Mesothelial cell of epicardium (in vitro differentiated cells): ENCODE data around the gene PTPRJ. TPM values are rescaled to one million over a fixed set of nuclear protein-coding genes. Genes with fewer than 3 reads are reported as not detected.

Experiments used
- DNase-seq, 2 experiments: peaks; one replicate each; pipeline ENCODE4 v3.0.0; 2021; ENCODE audit warnings: low spot score in 2 of 2; ENCODE audit not compliant: unreplicated experiment in 2 of 2
- H3K27ac Mint-ChIP-seq: 2 replicates; pipeline ENCODE4 v1.8.0; 2021; ENCODE audit warnings: mixed read lengths
- H3K27me3 Mint-ChIP-seq: 2 replicates; pipeline ENCODE4 v1.8.0; 2021; ENCODE audit warnings: low read depth, mixed read lengths
- H3K36me3 Mint-ChIP-seq: 2 replicates; pipeline ENCODE4 v1.8.0; 2021; ENCODE audit warnings: mixed read lengths
- H3K4me1 Mint-ChIP-seq: 2 replicates; pipeline ENCODE4 v1.8.0; 2021; ENCODE audit warnings: mixed read lengths
- H3K4me3 Mint-ChIP-seq: 2 replicates; pipeline ENCODE4 v1.8.0; 2021; ENCODE audit warnings: mild to moderate bottlenecking, moderate library complexity, mixed read lengths
- H3K9me3 Mint-ChIP-seq: 2 replicates; pipeline ENCODE4 v1.8.0; 2021; ENCODE audit warnings: mixed read lengths
- total RNA-seq: library from RNA; stranded (reverse); gene quantifications from 3 replicates; pipeline ENCODE4 v1.2.1, GENCODE V29; 2021
- TF ChIP-seq, protein P1 (sequence below): fragments of 200-600 bp; sonication (generic); IDR thresholded peaks from one replicate; pipeline ENCODE4 v1.5.0; 2021; ENCODE audit warnings: antibody characterized with exemption; ENCODE audit not compliant: unreplicated experiment

PTPRJ gene
- total RNA-seq, 1 donor from 2014 or later, result 26.2 TPM

DNA sequence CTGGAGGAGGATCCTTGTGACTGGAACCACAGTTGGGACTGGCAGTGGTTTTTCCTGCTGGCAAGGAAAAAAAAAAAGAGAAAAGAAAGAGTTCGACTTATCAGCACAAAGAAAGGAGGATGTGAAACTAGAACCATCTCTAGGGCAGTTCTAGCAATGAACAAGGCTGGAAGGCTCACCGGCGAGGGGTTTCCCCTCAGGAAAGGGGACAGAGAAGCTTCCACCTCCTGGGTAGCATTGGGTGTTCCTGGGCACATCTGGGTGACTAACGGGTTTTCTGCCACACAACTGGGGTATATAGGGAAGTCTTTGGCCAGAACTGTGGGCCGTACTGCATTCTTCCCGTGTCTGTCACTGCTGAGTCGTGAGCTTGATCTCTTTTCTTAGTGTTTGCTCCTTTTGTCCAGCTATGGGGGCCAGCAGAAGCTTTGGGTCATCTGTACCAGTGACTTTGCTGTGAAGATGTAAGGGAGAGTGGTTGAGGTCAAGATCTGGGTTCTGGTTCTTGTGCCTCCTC lies 126.9 kb downstream of the PTPRJ start:
- H3K9me3 Mint-ChIP-seq, result no peaks in the 10 kb centered on the region
- TF ChIP-seq, protein P1, sequence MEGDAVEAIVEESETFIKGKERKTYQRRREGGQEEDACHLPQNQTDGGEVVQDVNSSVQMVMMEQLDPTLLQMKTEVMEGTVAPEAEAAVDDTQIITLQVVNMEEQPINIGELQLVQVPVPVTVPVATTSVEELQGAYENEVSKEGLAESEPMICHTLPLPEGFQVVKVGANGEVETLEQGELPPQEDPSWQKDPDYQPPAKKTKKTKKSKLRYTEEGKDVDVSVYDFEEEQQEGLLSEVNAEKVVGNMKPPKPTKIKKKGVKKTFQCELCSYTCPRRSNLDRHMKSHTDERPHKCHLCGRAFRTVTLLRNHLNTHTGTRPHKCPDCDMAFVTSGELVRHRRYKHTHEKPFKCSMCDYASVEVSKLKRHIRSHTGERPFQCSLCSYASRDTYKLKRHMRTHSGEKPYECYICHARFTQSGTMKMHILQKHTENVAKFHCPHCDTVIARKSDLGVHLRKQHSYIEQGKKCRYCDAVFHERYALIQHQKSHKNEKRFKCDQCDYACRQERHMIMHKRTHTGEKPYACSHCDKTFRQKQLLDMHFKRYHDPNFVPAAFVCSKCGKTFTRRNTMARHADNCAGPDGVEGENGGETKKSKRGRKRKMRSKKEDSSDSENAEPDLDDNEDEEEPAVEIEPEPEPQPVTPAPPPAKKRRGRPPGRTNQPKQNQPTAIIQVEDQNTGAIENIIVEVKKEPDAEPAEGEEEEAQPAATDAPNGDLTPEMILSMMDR, result no peak
- H3K36me3 Mint-ChIP-seq, result no peaks in the 10 kb centered on the region
- H3K27me3 Mint-ChIP-seq, result peaks cover 28% of the 10 kb centered on the region
- peaks cover 22% of the 10 kb centered on the region for H3K4me1 Mint-ChIP-seq
- DNase-seq, result no peak
- no peak overlapping the region for H3K27ac Mint-ChIP-seq
- no peak overlapping the region for H3K4me3 Mint-ChIP-seq

DNA sequence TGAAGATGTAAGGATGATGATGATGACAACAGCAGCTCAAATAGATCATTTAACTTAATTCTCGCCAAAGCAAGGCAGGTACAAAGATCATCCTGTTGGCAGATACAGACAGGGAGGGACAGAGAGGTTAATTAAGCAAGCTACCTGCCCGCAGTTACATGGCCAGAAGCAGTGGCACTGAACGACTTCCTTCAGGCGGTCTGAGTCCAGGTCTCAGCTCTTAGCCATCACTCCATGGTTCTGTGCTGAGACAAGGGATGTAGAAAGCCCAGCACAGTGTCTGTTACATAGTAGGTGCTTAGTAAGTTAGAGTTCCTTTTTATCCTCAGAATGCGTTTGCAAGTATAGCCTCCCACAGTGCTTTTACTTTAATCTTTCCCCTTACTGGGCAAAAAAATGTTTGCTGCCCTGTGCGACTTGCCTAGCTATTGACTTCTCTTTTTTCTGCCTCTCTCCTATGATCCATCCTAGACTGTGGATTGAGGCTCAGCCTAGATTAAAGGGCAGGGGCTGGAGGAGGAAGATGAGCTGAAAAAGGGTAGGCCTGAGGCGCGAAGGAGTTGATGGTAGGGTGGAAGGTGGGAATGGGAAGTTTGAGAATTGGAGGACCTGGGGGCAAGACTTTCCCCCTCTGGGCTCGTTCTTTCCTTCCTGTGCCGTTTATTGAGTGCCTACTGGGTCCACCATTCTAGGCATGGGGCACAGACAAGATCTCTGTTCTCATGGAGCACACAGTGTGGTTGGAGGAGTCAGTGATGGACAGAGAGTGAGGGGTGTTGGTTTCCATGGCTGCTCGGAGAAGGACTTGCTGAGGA lies 128.1 kb downstream of the PTPRJ start:
- TF ChIP-seq, protein P1, result no peak
- peaks cover 16% of the 10 kb centered on the region for H3K27me3 Mint-ChIP-seq
- DNase-seq, result no peak
- H3K36me3 Mint-ChIP-seq, result no peaks in the 10 kb centered on the region
- peak overlapping the region; percentile 2 for H3K27ac Mint-ChIP-seq
- H3K9me3 Mint-ChIP-seq, result no peaks in the 10 kb centered on the region
- H3K4me3 Mint-ChIP-seq, result no peak overlapping the region
- peaks cover 22% of the 10 kb centered on the region for H3K4me1 Mint-ChIP-seq

DNA sequence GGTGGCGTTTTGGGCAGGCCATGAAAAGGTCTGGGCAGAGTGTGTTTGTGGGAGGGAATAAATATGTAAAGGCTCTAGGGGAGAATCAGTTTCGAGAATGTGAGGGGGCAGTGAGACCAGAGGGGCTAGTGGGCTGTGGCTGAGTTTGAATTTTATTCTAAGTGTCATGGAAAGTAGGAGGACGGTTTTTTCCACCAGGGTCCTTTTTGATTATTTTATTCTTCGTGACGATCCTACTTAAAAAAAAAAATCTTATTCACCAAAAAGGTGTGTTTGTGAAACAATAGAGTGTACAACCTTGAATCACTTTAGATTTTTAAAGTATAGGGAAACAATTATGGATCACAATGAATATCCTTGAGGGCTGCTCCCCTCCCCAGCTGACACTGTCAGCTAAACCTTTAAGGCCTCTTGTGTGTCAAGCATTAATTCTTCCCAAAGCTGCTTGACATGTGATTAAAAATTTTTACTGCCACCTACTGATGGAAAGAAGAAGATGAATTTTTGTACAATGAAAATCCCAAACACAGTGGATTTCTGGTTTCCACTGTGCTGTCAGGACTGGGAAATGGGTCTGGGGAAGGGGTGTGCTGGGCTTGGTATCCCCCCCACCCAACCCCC lies 128.8 kb downstream of the PTPRJ start:
- DNase-seq, result no peak
- Mint-ChIP-seq H3K36me3 (no peaks in the 10 kb centered on the region), H3K27ac (peak overlapping the region; percentile 2), H3K9me3 (no peaks in the 10 kb centered on the region), H3K27me3 (peaks cover 16% of the 10 kb centered on the region), H3K4me3 (no peak overlapping the region), H3K4me1 (peaks cover 14% of the 10 kb centered on the region)
- TF ChIP-seq, protein P1, result no peak

DNA sequence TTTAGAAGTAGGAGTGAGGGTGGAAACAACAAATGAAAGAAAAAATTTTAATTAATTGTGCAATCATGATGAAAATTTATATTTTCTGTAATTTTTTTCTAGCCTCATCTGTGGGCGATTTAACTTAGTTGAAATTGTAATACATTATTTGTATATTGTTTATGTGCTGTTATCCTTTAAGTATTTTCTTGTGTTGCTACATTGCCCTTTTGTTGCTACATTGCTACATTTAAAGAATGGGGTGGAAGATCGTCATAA lies 130.1 kb downstream of the PTPRJ start:
- H3K4me1 Mint-ChIP-seq, result peaks cover 11% of the 10 kb centered on the region
- no peak for DNase-seq
- TF ChIP-seq, protein P1, result no peak
- H3K27me3 Mint-ChIP-seq, result peaks cover 13% of the 10 kb centered on the region
- H3K9me3 Mint-ChIP-seq, result peaks cover 12% of the 10 kb centered on the region
- H3K36me3 Mint-ChIP-seq, result peaks cover 11% of the 10 kb centered on the region
- no peak overlapping the region for H3K4me3 Mint-ChIP-seq
- no peak overlapping the region for H3K27ac Mint-ChIP-seq

DNA sequence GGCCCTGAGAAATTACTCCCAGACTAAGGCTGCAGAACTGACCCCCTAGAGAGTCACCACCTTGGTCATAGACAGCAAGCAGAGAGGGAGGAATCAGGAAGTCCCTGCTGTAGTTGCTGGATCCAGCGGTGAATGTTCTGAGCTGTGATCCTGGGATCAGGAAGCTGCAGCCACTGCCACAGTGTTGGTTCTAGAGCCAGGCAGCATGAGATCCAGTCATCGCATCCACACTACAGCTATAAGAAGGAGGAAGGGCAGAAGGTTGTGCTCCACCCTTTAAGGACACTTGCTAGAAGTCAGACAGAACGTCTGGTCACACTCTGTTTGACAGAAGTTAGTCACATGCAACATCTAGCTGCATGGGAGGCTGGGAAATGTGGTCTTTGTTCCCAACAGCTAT lies 131.5 kb downstream of the PTPRJ start:
- H3K36me3 Mint-ChIP-seq, result peaks cover 20% of the 10 kb centered on the region
- peaks cover 11% of the 10 kb centered on the region for H3K4me1 Mint-ChIP-seq
- H3K4me3 Mint-ChIP-seq, result no peak overlapping the region
- H3K27me3 Mint-ChIP-seq, result peaks cover 5% of the 10 kb centered on the region
- H3K9me3 Mint-ChIP-seq, result peaks cover 21% of the 10 kb centered on the region
- TF ChIP-seq, protein P1, result no peak
- no peak overlapping the region for H3K27ac Mint-ChIP-seq
- no peak for DNase-seq
